Left ventricle myocardium superior (tissue), 1 donor: ENCODE results near the gene PIK3R6. TPM values are rescaled to one million over a fixed set of nuclear protein-coding genes. Genes with fewer than 3 reads are reported as not detected.

Experiments used
- ATAC-seq: fragments of 200-7000 bp; cut with Tn5 transposase; one replicate; pipeline ENCODE4 v1.9.1; 2020; ENCODE audit warnings: mild to moderate bottlenecking, moderate library complexity
- DNase-seq: peaks from one replicate; pipeline ENCODE4 v3.0.0-alpha.2; 2020
- intact Hi-C: fragments of 100-400 bp; cut with micrococcal nuclease; formaldehyde crosslinking; loops from one replicate; pipeline ENCODE4 v1.11.0; 2022
- total RNA-seq: library from RNA; stranded (reverse); fragmentation: NEBNext Ultra II Directional; extraction: Animal tissue kit (Norgen Biotek cat#: 25700); gene quantifications from one replicate; pipeline ENCODE4 v1.2.1, GENCODE V29; 2021
- donor health status: DM: no; HTN: yes; CAD: no; lungs with severe emphysema.

Gene PIK3R6
- total RNA-seq, 1 donor from 2014 or later, result 1.4 TPM

DNA sequence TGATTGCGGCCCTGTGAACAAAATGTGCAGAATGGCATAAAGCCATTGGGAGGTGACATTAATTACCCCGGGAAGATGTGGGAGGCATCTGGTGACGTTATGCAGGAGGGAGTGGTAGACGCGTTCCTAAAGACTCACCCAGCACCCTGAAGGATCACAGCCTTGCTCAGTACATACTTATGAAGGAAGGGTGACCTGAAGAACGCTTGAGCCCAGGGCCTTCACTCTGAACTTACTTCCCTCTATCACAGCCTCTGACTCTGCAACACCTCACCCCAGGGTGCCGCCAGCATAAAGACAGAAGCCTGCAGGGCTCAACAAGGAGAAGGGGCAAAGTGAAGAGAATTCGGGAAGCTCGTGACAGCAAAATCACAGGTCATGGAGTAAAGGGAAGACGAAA is 77.7 kb downstream of the PIK3R6 start:
- ATAC-seq (no peak), DNase-seq (no peak)
- intact Hi-C loops, result loop anchor here (10.0 kb wide), 1 partner anchor 375 kb away; no protein-coding TSS in a partner anchor

DNA sequence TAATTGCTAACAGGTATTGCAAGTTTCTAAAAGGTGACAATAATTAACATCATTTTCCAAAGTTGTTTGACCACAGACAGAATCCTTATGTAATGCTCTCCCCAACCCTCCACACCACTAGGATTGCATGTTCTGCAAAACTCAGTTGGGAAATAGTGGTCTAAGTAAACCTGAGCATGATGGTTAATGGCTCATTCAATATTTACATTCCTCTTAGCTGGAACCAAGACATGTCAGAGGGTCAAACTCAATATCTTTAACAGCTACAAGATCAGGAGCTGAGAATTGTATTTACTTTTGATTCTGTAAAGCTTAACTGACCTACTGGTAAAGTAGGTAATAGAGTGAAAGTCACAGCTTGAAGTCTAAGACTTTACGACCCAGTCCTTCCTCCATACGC is 78.5 kb downstream of the PIK3R6 start:
- ATAC-seq, result no peak
- intact Hi-C loops, result loop anchor here (10.0 kb wide), 1 partner anchor 374 kb away; no protein-coding TSS in a partner anchor
- DNase-seq, result no peak

DNA sequence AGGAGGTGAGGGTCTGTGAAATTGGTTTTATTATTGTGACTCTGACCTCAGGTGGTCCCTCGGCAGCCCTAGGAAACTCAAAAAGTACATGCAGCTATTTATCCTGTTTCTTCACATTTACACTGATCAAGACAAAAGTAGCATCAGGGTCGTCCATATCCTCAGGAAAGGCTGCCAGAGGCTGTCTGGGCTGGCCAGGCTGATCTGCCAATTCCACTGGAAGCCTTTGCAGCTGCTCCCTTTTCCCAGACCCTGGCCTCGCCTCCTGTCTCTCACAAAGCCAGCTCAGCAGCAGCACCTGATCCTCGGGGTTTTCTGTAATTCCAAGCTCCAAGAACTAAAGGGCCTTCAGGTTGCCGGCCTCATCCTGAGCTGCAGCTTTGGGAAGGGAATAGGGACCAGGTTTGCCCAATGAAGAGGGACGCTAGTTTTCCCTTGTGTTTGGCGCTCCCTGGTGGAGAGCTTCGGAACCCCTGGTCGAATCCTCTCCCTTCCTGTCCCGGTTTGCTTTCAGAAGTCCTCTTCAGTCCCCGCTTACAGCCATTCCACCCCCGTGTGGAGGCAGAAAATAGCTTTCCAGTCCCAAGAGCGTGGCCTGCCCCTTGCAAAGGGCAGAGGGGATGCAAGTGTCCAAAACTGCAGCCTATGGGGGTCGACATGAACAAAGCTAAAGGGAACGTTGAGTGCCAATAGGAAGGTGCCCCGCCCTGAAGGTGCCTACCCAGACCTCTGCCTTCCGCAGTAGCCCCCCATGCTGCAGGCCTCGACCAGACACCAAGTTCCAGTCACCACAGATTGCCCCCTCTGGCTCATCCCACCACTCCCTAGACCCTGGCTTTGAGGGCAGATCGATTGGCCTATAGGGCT is 81.7 kb downstream of the PIK3R6 start:
- peak; percentile 90 for ATAC-seq
- intact Hi-C loops, result loop anchor here (10.0 kb wide), 1 partner anchor 371 kb away; no protein-coding TSS in a partner anchor
- peak; percentile 83 for DNase-seq

DNA sequence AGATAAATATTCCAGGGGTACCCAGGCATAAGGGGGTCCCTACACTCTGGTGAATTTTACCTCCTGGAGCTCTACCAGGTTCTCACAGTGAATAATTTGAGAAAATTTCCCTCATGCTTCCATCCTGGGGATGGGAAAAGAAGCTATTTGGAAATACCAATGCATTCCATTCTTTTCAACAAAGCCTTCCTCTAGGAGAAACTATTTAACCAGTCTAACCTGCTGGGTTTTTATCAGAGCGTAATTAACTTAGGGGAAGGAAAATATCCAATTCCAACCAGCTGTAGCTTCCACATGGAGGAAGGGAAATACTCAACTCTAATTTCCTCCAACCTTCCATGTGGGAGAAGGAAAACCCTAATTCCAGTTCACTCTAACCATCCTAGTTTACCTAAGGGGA is 85.3 kb downstream of the PIK3R6 start:
- DNase-seq (no peak), ATAC-seq (no peak)
- intact Hi-C loops, result loop anchor here (10.0 kb wide), 1 partner anchor 367 kb away; no protein-coding TSS in a partner anchor

DNA sequence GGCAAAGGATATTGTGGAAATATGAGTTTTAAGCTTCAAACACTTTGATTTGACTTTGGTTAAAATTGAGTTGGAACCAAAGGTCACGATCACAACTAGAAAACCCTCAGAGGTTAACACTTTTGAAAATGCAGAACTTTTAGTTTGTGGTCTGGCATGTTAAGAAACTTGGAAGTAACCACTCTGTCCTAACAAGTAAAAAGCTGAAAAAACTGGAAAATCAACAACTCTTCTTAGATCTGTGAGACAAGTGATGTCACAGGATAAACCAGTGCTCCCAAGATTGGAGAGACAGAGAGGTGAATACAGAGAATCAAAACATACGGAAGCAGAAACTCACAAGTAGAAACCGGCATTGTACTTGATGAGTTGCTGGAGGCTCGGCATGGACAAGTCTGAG is 85.7 kb downstream of the PIK3R6 start:
- intact Hi-C loops, result loop anchor here (10.0 kb wide), 1 partner anchor 367 kb away; no protein-coding TSS in a partner anchor
- ATAC-seq, result no peak
- no peak for DNase-seq

DNA sequence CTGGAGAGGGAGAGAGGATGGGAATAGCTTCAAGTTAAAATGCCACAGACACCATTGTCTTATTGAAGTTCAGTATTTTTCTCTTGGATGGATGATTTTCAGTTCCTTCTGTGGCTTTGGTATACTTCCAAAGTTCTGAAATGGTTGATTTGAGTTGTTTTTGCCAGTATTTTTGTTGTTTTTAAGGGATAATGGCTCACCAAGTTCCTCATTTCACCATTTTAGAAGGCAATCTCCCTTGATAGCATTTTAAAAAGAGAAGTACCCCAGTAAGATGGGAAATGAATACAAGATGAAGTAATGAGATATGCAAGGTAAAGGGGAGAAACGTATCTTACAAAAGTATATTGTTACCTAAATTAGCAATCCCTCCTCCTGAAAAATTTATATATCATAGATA is 90.6 kb downstream of the PIK3R6 start:
- ATAC-seq, result no peak
- no peak for DNase-seq
- intact Hi-C loops, result no loop called here

DNA sequence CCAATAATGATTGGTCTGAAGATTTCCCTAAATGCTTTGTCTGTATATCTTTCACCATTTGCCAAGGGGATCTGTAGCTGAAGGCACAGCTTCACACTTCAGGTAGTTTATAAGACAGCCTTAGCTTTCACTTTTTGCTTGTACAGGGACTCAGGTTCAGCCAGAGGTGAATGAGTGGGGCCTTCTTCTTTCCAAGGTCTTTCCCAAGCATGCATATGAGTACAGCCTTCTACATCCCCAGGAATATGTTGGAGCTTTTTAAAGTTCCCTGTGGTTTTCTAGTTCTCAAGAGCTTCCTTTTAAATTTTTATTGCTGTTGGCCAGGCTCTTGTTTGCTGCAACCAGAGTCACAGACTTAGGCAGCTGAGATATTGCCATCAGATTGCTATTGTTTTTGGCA is 91.2 kb downstream of the PIK3R6 start:
- ATAC-seq (no peak), DNase-seq (no peak)
- intact Hi-C loops, result no loop called here

DNA sequence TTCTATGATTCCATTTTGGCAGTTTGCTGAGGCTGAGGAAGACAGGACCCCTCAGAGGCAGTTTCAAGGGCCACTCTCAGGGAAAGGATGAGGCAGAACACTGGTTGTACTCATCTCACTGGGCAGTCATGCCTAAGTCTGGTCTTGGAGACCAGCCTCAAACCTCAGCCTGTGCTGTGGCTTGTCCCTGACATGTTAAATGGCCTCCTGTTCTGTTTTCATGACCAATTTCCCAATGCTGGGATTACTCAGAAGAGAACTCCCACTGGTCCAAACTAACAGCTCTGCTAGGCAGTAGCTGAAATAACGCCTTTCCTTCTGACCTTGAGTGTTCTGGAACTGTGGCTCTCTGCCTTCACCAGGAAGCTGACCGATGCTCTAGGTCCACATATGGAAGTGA is 100.7 kb downstream of the PIK3R6 start:
- intact Hi-C loops, result no loop called here
- DNase-seq (no peak), ATAC-seq (no peak)

DNA sequence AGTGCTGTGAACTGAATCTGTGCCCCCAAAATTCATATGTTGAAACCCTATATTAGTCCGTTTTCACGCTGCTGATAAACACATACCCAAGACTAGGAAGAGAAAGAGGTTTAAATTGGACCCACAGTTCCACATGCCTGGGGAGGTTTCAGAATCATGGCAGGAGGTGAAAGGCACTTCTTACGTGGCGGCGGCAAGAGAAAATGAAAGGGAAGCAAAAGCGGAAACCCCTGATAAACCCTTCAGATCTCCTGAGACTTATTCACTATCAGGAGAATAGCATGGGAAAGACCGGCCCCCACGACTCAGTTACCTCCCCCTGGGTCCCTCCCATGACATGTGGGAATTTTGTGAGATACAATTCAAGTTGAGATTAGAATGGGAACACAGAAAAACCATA is 105.5 kb downstream of the PIK3R6 start:
- intact Hi-C loops, result no loop called here
- ATAC-seq, result no peak
- DNase-seq, result no peak

DNA sequence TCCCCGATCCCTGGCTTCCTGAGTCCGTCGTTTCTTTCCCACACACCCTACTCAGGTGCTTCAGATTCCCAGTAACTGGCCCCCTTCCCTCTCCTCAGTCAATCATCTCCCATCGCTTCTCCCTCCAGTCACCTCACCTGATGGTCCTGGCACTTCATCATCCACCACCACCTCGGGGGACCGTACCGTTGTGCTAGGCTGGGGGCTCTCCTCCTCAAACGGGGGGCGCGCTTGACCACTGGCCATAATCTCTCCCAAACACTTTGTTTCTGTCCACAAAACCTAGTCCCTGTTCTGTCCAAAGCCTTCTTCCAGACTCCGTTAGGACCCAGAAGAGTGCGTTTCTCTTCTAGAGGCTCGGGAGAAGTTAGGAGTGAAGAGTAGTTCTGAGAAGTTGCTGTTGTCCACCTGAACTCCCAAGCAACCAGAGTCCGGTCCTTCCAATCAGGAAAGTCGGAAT is 109.3 kb downstream of the PIK3R6 start, which contains the start of gene SPDYE4:
Gene SPDYE4, minus strand, starts transcription at position 410 of the 460 bp plus-strand sequence. Its CDS starts 164 bp downstream, at position 246.
- intact Hi-C loops, result no loop called here
- DNase-seq (no peak), ATAC-seq (no peak)

DNA sequence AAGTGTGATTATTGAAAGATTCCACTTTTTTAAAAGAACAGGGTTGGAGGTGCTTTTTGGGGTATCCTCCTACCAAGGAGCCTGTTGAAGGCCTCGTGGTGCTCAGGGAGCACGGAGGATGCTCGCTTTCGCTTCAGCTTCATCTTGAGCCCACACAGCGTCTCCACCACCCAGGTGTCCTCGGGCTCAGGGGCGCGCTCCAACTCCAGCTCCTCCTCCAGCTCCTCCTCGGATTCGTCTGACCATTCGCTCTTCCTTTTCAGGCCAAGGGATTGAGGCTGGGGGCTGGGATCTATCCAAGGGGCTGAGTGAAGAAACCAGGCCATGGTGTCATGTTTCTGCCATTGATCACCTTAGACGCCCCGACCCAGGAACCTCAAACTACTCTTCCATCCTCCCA is 110.3 kb downstream of the PIK3R6 start:
- intact Hi-C loops, result no loop called here
- DNase-seq (no peak), ATAC-seq (no peak)

DNA sequence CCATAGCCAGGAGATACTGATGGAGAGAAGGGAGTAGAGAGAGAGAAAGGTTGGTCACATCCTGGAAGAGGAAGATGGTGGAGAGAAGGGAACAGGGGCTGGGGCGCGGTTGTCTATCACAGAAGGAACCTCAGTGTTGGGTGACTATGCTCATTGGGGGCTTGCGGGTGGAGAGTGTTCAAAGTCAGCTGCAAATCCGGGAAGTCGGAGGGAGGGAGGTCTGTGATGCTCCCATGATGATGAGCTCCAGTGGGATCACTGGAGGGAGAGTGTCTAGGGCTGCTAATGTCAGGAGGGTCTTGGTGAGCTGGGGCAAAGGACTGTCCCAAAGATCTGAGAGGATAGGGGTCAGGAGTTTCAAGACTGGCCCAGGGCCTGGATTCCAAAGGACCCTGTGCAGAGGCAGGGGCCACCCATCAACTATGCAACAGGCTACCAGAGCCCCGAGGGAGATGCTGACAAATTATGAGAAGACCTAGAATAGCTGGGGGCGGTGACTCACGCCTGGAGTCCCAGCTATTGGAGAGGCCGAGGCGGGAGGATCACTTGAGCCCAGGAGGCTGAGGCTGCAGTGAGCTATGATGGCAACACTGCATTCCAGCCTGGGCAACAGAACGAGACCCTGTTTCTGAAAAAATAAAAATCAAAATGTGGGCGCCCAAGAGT is 111.8 kb downstream of the PIK3R6 start:
- no peak for DNase-seq
- ATAC-seq, result no peak
- intact Hi-C loops, result no loop called here

DNA sequence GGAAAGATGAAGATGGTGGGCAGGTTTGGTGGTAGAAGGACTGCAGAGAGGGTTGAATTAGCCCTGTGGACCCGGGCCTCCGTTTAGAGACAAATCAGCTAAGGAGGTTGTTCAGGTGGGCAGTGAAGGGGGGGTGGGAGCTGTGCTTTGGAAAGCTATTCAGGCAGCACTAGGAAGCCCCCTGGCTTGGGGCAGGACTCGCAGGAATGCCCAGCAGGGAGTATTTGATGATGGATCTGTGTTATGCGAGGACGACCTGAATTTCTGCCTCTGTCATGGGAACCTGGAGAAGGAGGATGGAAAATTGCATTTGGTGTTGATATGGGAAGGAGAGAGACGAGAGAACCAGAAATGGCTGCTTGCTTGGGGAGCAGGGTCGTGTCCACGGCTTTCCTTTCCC is 112.6 kb downstream of the PIK3R6 start:
- no peak for DNase-seq
- intact Hi-C loops, result no loop called here
- no peak for ATAC-seq

DNA sequence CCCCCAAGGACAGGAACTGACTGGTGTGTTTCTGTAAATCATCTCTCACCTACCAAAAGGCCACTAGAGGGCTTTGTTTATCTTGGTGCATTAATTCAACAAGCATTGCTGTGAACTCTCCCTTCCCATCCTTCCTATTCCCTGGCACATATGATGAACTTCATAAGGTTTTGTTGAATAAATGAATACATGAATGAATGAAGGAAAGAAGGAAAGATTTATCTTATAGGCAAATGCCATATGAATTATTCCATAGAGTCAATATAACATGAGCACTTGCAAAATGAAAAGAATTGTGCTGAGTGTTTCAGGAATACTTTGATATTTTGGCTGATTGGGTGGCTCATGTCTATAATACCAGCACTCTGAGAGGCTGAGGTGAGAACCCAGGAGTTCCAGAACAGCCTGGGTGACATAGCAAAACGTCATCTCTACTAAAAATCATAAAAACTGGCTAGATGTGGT is 113.5 kb downstream of the PIK3R6 start:
- no peak for DNase-seq
- ATAC-seq, result no peak
- intact Hi-C loops, result no loop called here

DNA sequence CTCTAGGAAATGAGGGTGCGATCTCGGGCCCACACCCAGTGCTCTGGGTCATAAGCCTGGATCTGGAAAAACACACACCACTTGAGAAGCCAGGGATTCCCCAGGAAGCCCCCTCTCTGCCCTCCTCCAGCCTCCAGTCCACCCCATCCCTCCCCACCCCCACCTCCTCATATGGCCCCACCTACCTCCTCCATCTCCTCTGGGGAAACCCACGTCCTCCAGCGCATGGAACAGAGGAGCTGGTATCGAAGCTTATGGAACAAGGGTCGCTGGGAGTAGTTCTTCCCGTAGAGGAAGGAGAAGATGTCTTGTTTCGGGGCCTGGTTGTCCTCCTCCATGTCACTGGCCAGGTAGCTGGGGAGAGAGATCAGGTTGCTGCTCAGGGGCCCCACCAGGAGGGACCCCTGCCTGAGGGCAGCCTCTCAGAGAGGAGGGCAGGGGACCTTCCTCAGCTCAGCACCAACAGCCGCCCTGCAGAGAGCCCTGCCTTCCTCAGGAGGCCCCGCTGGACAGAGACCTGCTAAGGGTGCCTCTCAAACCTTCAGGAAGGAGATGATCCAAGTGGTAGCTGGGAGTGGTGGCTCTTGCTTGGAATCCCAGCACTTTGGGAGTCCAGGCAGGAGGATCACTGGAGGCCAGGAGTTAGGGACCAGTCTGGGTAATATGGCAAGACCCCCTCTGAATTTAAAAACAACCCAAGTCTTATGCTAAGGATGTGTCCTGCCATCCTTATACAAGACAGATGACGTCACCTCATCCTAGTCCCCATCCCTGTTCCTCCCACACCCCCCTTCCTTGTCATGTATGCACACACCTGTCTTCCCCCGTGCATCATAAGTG is 114.1 kb downstream of the PIK3R6 start:
- intact Hi-C loops, result no loop called here
- ATAC-seq, result no peak
- DNase-seq, result no peak
